HG03045 (cell line): Measurements from ENCODE around the gene RHOH.

Experiments used
- ATAC-seq: cut with Tn5 transposase; IDR thresholded peaks from one replicate; pipeline ENCODE4 v1.9.1; 2021; ENCODE audit warnings: mild to moderate bottlenecking, moderate library complexity; ENCODE audit not compliant: unreplicated experiment

The RHOH gene

GRCh38 chr4:40187386-40187906 lies 9.4 kb upstream of the RHOH start:
- no peak for ATAC-seq

GRCh38 chr4:40190019-40190418 lies 6.8 kb upstream of the RHOH start:
- ATAC-seq, result no peak

- no peak for ATAC-seq
These were observed 6.4 kb upstream of the RHOH start for GRCh38 chr4:40190465-40190864.

GRCh38 chr4:40190880-40191815 lies 5.7 kb upstream of the RHOH start:
- no peak for ATAC-seq

GRCh38 chr4:40192114-40193015 lies 4.5 kb upstream of the RHOH start:
- ATAC-seq, result peak; percentile 28

GRCh38 chr4:40193016-40193571 lies 3.7 kb upstream of the RHOH start:
- ATAC-seq, result peak; percentile 32

- ATAC-seq, result no peak
These were observed 3.3 kb upstream of the RHOH start for GRCh38 chr4:40193578-40193977.

- ATAC-seq, result no peak
These were observed 2.1 kb upstream of the RHOH start for GRCh38 chr4:40194602-40195161.

- no peak for ATAC-seq
These were observed 1.4 kb upstream of the RHOH start for GRCh38 chr4:40195182-40196177.

GRCh38 chr4:40196272-40196671 lies 559 bp upstream of the RHOH start:
- no peak for ATAC-seq

GRCh38 chr4:40197879-40198689 lies 1.3 kb downstream of the RHOH start:
- no peak for ATAC-seq

GRCh38 chr4:40199179-40199670 lies 2.4 kb downstream of the RHOH start:
- no peak for ATAC-seq

GRCh38 chr4:40199999-40200874 lies 3.4 kb downstream of the RHOH start:
- ATAC-seq, result peak; percentile 45

- ATAC-seq, result no peak
These were observed 4.3 kb downstream of the RHOH start for GRCh38 chr4:40200875-40201801.

GRCh38 chr4:40201898-40202297 lies 5.1 kb downstream of the RHOH start:
- ATAC-seq, result no peak

GRCh38 chr4:40202474-40202873 lies 5.6 kb downstream of the RHOH start:
- ATAC-seq, result no peak
